Measurements from ENCODE around the gene COL9A2. TPM values are rescaled to one million over a fixed set of nuclear protein-coding genes. Genes with fewer than 3 reads are reported as not detected.

COL9A2 gene
- total and polyA plus RNA-seq, 11 donors: 0.14 to 1.4 (median 0.50) TPM; not detected in 1

GRCh38 chr1:40311692-40312091 is 5.4 kb downstream of the COL9A2 start:
- Histone ChIP-seq H3K27ac (no peak overlapping the region), H3K27me3 (peaks cover 3 to 26% (median 9%) of the 10 kb centered on the region in 9 donors), H3K4me3 (no peak overlapping the region), H3K9me3 (no peaks in the 10 kb centered on the region), H3K36me3 (no peaks in the 10 kb centered on the region), H3K4me1 (peaks cover 0 to 35% (median 14%) of the 10 kb centered on the region in 12 donors)
- ATAC-seq (no peak), DNase-seq (no peak)
- 91 to 97% (median 96%) methylated on average over 5 of the region's 5 CpGs for WGBS, 4 donors
- intact Hi-C loops (cut with DNase I): loop anchor here in 2 of 10 donors (5.0 to 10.0 kb wide), 2 partner anchors 93 to 154 kb away; no protein-coding TSS in a partner anchor
- TF ChIP-seq CTCF (IDR thresholded peaks at IDR 0.05): no peak
- TF ChIP-seq POLR2A (IDR thresholded peaks at IDR 0.05): no peak

- Histone ChIP-seq H3K4me3 (no peak overlapping the region), H3K27me3 (peaks cover 0 to 20% (median 3%) of the 10 kb centered on the region in 9 donors), H3K4me1 (peaks cover 0 to 29% (median 9%) of the 10 kb centered on the region in 12 donors), H3K27ac (no peak overlapping the region), H3K36me3 (no peaks in the 10 kb centered on the region), H3K9me3 (no peaks in the 10 kb centered on the region)
- ATAC-seq: no peak
- no peak for TF ChIP-seq CTCF (IDR thresholded peaks at IDR 0.05)
- intact Hi-C loops (cut with DNase I): loop anchor here in 2 of 10 donors (5.0 to 10.0 kb wide), 2 partner anchors 94 to 154 kb away; no protein-coding TSS in a partner anchor
- no peak for DNase-seq
- 76 to 83% (median 78%) methylated on average over 21 to 22 of the region's 22 CpGs for WGBS, 4 donors
Observed at GRCh38 chr1:40310983-40311642, 6.0 kb downstream of the COL9A2 start.

DNA sequence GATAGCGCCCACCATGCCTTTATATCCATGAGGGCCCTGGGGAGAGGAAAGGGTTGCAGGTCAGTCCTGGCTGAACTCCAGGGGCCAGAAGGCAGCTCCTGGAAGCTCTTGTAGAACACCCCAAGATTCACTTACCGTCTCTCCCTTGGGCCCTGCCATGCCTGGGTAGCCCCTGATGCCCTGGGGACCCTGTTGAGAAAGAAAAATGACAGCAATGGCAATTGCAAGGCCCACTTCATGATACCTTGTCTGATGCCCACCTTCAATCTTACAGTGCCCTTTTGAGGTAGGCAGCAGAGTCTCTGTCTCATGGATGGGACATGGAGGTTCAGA is 7.0 kb downstream of the COL9A2 start:
- WGBS, 4 donors: 79 to 100% (median 89%) methylated on average over 2 of the region's 2 CpGs
- peaks cover 0 to 10% (median 0%) of the 10 kb centered on the region in 9 donors for H3K27me3 ChIP-seq
- intact Hi-C loops (cut with DNase I): loop anchor here in 2 of 10 donors (5.0 to 10.0 kb wide), 2 partner anchors 95 to 153 kb away; no protein-coding TSS in a partner anchor
- TF ChIP-seq CTCF (IDR thresholded peaks at IDR 0.05): no peak
- no peak for TF ChIP-seq POLR2A (IDR thresholded peaks at IDR 0.05)
- H3K4me3 ChIP-seq: no peak overlapping the region
- H3K36me3 ChIP-seq: no peaks in the 10 kb centered on the region
- ATAC-seq (no peak), DNase-seq (no peak)
- H3K27ac ChIP-seq: no peak overlapping the region
- peaks cover 0 to 19% (median 3%) of the 10 kb centered on the region in 12 donors for H3K4me1 ChIP-seq
- no peaks in the 10 kb centered on the region for H3K9me3 ChIP-seq

- Histone ChIP-seq H3K4me3 (no peak overlapping the region), H3K27me3 (peaks cover 0 to 6% (median 0%) of the 10 kb centered on the region in 9 donors), H3K36me3 (no peaks in the 10 kb centered on the region), H3K4me1 (peaks cover 0 to 13% (median 0%) of the 10 kb centered on the region in 12 donors), H3K27ac (no peak overlapping the region), H3K9me3 (no peaks in the 10 kb centered on the region)
- WGBS, 4 donors: 73 to 84% (median 78%) methylated on average over 8 of the region's 8 CpGs
- DNase-seq (no peak), ATAC-seq (no peak)
- TF ChIP-seq POLR2A (IDR thresholded peaks at IDR 0.05) (no peak), CTCF (IDR thresholded peaks at IDR 0.05) (no peak)
- intact Hi-C loops (cut with DNase I): loop anchor here in 2 of 10 donors (5.0 to 10.0 kb wide), 2 partner anchors 95 to 152 kb away; no protein-coding TSS in a partner anchor
Observed at GRCh38 chr1:40309374-40310128, 7.5 kb downstream of the COL9A2 start.
